ENCODE measurements around the gene HPGD. TPM values are rescaled to one million over a fixed set of nuclear protein-coding genes. Genes with fewer than 3 reads are reported as not detected.

The HPGD gene
- total and polyA plus RNA-seq, 3 donors from 2014 or later, result 2.1 to 3.0 (median 2.2) TPM

DNA sequence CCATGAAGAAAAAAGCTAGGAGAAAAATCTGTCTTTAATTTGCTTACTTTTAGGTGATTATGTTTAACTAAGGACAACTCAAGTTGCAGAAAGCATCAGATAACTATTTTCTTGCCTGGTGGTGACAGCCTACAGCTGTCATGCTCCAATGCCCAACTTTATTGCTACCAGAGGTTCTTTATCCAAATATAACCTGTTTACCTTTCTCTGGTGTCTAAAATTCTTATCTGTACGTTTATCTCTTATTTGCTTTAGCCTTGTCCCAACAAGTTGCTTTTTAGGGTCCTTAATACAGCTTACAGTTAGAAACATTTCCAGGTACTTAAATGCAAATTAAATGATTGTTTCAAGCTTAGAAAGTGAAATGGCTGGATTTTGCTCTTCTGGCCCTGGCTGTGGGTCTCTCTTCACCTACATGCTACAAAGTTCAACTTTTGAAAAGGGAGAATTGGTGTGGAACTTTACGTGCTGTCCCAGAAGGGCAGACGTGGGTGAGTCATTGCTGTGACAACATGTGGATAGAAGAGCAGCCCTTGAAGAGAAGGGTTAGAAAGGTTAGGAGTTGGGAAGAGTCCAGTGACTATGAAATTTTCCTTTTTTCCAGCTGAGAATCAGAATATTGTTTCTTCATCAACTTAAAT, 60.7 kb downstream of the HPGD start:
- 49% methylated on average over 3 of the region's 3 CpGs for WGBS, 2 donors
- H3K4me1 ChIP-seq, result no peaks in the 10 kb centered on the region
- DNase-seq, result no peak
- H3K27ac ChIP-seq, result no peak overlapping the region
- H3K36me3 ChIP-seq (ENCODE audit: low read depth, missing control alignments), result no peaks in the 10 kb centered on the region
- intact Hi-C loops (cut with DNase I; ENCODE audit: low total_unique reads), result no loop called here
- H3K9me3 ChIP-seq, result no peaks in the 10 kb centered on the region
- H3K4me3 ChIP-seq, result no peak overlapping the region
- no peaks in the 10 kb centered on the region for H3K27me3 ChIP-seq
- no peak for TF ChIP-seq POLR2A (IDR thresholded peaks at IDR 0.05)
- no peak for TF ChIP-seq CTCF (IDR thresholded peaks at IDR 0.05)

GRCh38 chr4:174460684-174461083, 61.6 kb downstream of the HPGD start:
- WGBS, 2 donors, result 56 to 81% methylated on average over 1 of the region's 1 CpG

DNA sequence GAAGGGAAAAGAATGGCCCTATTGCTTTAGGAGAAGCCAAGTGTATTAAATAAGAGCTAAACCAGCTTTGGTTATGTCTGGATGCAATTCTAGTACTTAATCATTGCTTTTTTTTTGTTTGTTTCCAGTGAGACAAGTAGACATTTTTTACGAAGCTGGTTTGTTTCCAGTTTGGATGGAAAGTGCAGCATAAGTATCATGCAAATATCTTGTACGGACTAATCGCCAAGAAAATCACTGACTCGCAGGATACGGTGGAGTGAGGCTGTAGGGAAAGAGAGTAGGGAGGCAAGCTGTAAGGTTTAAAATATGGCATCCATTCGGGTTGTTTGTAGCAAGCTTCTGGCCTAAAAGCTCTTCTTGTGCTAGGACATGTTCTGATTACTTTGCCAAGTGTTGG, 64.8 kb downstream of the HPGD start:
- Histone ChIP-seq H3K36me3 (ENCODE audit: low read depth, missing control alignments) (no peaks in the 10 kb centered on the region), H3K27me3 (no peaks in the 10 kb centered on the region), H3K9me3 (no peaks in the 10 kb centered on the region), H3K4me1 (no peaks in the 10 kb centered on the region), H3K27ac (no peak overlapping the region), H3K4me3 (no peak overlapping the region)
- TF ChIP-seq POLR2A (IDR thresholded peaks at IDR 0.05) (no peak), CTCF (IDR thresholded peaks at IDR 0.05) (no peak)
- WGBS, 2 donors, result 38 to 42% methylated on average over 6 of the region's 6 CpGs
- DNase-seq, result no peak
- intact Hi-C loops (cut with DNase I; ENCODE audit: low total_unique reads), result no loop called here

More at GRCh38 chr4:174460684-174461083, 61.6 kb downstream of the HPGD start:
- H3K4me3 ChIP-seq, result no peak overlapping the region
- H3K27me3 ChIP-seq, result no peaks in the 10 kb centered on the region
- H3K27ac ChIP-seq, result no peak overlapping the region
- DNase-seq, result no peak
- TF ChIP-seq CTCF (IDR thresholded peaks at IDR 0.05), result no peak
- no peak for TF ChIP-seq POLR2A (IDR thresholded peaks at IDR 0.05)
- no peaks in the 10 kb centered on the region for H3K9me3 ChIP-seq
- intact Hi-C loops (cut with DNase I; ENCODE audit: low total_unique reads), result no loop called here
- H3K4me1 ChIP-seq, result no peaks in the 10 kb centered on the region
- H3K36me3 ChIP-seq (ENCODE audit: low read depth, missing control alignments), result no peaks in the 10 kb centered on the region

- Histone ChIP-seq H3K27ac (no peak overlapping the region), H3K4me3 (no peak overlapping the region), H3K4me1 (no peaks in the 10 kb centered on the region), H3K9me3 (no peaks in the 10 kb centered on the region), H3K27me3 (no peaks in the 10 kb centered on the region), H3K36me3 (ENCODE audit: low read depth, missing control alignments) (no peaks in the 10 kb centered on the region)
- DNase-seq, result no peak
- intact Hi-C loops (cut with DNase I; ENCODE audit: low total_unique reads), result no loop called here
- WGBS, 2 donors, result 87 to 95% methylated on average over 6 of the region's 6 CpGs
- TF ChIP-seq CTCF (IDR thresholded peaks at IDR 0.05) (no peak), POLR2A (IDR thresholded peaks at IDR 0.05) (no peak)
Measured at GRCh38 chr4:174454815-174455473, 67.3 kb downstream of the HPGD start.
